Kidney epithelial cell (primary cell): ENCODE measurements around the gene UBA5. TPM values are rescaled to one million over a fixed set of nuclear protein-coding genes. Genes with fewer than 3 reads are reported as not detected.

Experiments used
- DNase-seq: peaks from one replicate; pipeline ENCODE4 v3.0.0-alpha.2; 2010; ENCODE audit warnings: low read depth
- H3K27me3 ChIP-seq: 2 replicates; pipeline ENCODE4 v1.6.0; 2011; ENCODE audit warnings: low read length; ENCODE audit not compliant: control insufficient read depth, insufficient read depth
- H3K36me3 ChIP-seq: 2 replicates; pipeline ENCODE4 v1.5.1; 2011; ENCODE audit warnings: low read length; ENCODE audit not compliant: control insufficient read depth, insufficient read depth
- H3K4me3 ChIP-seq: 2 replicates; pipeline ENCODE4 v1.5.1; 2011; ENCODE audit warnings: low read depth, mild to moderate bottlenecking, control low read depth, low read length
- total RNA-seq: library from RNA; depleted of rRNA; stranded (reverse); fragments of >200 nt; gene quantifications from 2 replicates; pipeline ENCODE4 v1.2.3, GENCODE V29; 2015
- TF ChIP-seq, protein P1 (sequence below): IDR thresholded peaks from 2 replicates; pipeline ENCODE4 v1.5.1; 2011; ENCODE audit warnings: mild to moderate bottlenecking, moderate library complexity, low read length, control low read depth, inconsistent platforms; ENCODE audit not compliant: insufficient read depth, poor library complexity, severe bottlenecking

The UBA5 gene
- total RNA-seq, 1 donor from 2014 or later: 37.3 TPM

- DNase-seq: no peak
- H3K36me3 ChIP-seq: no peaks in the 10 kb centered on the region
- H3K4me3 ChIP-seq: no peak overlapping the region
- TF ChIP-seq, protein P1, sequence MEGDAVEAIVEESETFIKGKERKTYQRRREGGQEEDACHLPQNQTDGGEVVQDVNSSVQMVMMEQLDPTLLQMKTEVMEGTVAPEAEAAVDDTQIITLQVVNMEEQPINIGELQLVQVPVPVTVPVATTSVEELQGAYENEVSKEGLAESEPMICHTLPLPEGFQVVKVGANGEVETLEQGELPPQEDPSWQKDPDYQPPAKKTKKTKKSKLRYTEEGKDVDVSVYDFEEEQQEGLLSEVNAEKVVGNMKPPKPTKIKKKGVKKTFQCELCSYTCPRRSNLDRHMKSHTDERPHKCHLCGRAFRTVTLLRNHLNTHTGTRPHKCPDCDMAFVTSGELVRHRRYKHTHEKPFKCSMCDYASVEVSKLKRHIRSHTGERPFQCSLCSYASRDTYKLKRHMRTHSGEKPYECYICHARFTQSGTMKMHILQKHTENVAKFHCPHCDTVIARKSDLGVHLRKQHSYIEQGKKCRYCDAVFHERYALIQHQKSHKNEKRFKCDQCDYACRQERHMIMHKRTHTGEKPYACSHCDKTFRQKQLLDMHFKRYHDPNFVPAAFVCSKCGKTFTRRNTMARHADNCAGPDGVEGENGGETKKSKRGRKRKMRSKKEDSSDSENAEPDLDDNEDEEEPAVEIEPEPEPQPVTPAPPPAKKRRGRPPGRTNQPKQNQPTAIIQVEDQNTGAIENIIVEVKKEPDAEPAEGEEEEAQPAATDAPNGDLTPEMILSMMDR: no peak
- H3K27me3 ChIP-seq: no peaks in the 10 kb centered on the region
Observed at GRCh38 chr3:132623646-132624045, 36.5 kb upstream of the UBA5 start.

- Histone ChIP-seq H3K36me3 (no peaks in the 10 kb centered on the region), H3K27me3 (no peaks in the 10 kb centered on the region), H3K4me3 (no peak overlapping the region)
- DNase-seq: no peak
- TF ChIP-seq, protein P1: no peak
Observed at GRCh38 chr3:132624790-132625189, 35.3 kb upstream of the UBA5 start.

DNA sequence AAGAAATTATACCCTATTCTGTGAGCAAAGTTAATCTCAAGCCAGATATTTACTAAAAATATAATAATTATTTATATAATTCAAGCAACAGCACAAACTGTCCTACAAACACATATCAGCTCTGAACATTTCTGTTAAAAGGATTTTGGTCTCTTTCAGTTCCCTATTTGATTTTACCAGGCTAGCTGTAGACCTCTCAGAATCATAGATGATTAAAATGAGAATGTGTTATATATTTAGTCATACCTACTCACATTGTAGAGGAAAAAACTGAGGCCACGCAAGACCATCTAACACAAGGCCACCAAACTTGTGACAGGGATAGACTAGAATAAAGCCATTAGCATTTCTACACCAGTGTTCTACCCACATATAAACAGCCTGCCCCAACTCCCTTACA lies 34.5 kb upstream of the UBA5 start:
- no peaks in the 10 kb centered on the region for H3K36me3 ChIP-seq
- TF ChIP-seq, protein P1: no peak
- no peak overlapping the region for H3K4me3 ChIP-seq
- H3K27me3 ChIP-seq: no peaks in the 10 kb centered on the region
- no peak for DNase-seq

DNA sequence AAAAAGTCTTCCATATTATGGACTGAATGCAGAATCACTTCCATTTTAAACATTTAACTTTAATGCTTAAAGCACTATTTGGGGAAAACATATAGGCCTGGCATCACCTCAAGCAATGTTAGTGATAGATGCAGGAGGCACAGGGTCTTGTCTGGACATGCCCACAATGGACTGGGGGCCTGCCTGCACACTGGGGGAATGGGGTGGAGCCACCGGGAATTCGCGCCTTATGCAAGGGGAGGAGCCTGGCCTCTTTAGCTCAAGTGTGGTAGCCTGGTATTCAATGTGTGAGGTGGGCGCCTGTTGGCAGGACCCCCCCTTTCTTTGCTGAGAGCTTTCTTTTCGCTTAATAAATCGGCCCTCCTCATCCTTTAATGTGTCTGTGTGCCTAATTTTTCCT lies 33.2 kb upstream of the UBA5 start:
- H3K27me3 ChIP-seq: no peaks in the 10 kb centered on the region
- no peak for DNase-seq
- H3K4me3 ChIP-seq: no peak overlapping the region
- TF ChIP-seq, protein P1: no peak
- no peaks in the 10 kb centered on the region for H3K36me3 ChIP-seq

DNA sequence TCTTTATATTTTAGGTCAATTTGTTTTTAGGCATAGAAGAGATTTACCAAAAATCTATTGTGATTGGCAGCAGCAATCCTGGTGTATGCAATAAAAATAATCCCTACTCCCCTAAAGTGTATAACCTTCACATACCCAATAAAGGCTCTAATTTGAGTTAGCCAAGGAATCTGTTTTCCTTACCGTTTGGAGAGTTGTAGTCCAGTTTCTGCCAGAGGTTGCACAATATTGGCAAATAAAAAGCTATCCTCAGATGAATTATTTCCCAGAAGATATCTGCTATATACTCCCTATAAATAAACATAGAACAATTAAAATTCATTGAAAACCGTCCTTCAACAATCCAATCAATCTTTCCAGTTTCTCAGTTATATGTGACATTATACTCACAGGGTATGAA lies 32.0 kb upstream of the UBA5 start:
- DNase-seq: no peak
- Histone ChIP-seq H3K36me3 (no peaks in the 10 kb centered on the region), H3K4me3 (no peak overlapping the region), H3K27me3 (no peaks in the 10 kb centered on the region)
- TF ChIP-seq, protein P1: no peak

DNA sequence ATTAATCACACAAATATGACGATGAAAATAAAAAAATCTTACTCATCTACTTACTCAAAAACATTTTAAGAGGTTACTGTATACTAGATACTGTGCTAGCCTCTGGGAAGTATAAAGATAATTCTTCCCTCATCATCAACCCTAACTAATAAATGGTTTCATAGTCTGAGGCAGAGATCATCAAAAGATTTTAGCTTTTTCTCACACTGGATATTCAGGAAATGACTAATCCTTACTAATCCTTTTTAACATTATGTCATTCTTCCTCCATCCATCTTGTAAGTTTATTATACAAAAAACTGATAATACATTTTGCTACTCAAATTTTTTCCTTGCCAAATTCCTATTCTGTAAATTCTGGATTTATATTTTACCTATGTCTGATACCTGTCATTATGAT lies 30.2 kb upstream of the UBA5 start:
- H3K4me3 ChIP-seq: no peak overlapping the region
- TF ChIP-seq, protein P1: no peak
- no peaks in the 10 kb centered on the region for H3K36me3 ChIP-seq
- H3K27me3 ChIP-seq: no peaks in the 10 kb centered on the region
- no peak for DNase-seq
